Activated CD4-positive, alpha-beta T cell treated with anti-CD3 and anti-CD28 coated beads for 24 hours (primary cell): ENCODE measurements around the gene PCNX3.

Experiments used
- DNase-seq, 2 donors: peaks; one replicate each; pipeline ENCODE4 v3.0.0-alpha.2; 2020; ENCODE audit warnings: low read depth in 2 of 2

The PCNX3 gene

GRCh38 chr11:65639623-65640482, 24.3 kb downstream of the PCNX3 start:
- DNase-seq: no peak

DNA sequence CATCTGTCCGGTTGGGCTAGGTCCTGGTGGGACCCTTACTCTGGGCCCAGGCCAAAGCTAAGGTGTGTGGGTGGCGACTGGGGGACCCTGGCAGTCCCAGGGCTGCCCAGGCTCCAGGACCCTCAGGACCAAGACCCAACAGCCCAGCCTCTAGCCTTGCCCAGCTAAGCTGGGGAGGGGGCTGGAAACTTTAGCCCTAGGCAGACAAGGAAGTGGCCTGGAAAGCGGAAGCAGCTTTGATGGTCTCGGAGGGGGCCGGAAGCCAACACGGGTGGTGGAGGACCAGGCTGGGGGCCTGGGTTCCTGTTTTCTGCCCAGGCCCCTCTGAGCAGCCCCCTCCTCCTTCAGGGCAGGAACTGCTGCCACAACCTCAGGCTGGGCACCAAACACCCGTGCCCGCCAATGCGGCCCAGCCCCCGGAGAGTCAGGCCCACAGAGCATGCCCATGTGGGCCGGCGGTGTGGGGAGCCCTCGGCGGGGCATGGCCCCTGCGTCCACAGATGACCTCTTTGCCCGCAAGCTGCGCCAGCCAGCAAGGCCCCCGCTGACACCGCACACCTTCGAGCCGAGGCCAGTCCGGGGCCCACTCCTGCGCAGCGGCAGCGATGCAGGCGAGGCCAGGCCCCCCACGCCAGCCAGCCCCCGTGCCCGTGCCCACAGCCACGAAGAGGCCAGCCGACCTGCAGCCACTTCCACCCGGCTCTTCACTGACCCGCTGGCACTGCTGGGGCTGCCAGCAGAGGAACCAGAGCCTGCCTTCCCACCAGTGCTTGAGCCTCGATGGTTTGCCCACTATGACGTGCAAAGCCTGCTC, 25.1 kb downstream of the PCNX3 start:
- DNase-seq: no peak

DNA sequence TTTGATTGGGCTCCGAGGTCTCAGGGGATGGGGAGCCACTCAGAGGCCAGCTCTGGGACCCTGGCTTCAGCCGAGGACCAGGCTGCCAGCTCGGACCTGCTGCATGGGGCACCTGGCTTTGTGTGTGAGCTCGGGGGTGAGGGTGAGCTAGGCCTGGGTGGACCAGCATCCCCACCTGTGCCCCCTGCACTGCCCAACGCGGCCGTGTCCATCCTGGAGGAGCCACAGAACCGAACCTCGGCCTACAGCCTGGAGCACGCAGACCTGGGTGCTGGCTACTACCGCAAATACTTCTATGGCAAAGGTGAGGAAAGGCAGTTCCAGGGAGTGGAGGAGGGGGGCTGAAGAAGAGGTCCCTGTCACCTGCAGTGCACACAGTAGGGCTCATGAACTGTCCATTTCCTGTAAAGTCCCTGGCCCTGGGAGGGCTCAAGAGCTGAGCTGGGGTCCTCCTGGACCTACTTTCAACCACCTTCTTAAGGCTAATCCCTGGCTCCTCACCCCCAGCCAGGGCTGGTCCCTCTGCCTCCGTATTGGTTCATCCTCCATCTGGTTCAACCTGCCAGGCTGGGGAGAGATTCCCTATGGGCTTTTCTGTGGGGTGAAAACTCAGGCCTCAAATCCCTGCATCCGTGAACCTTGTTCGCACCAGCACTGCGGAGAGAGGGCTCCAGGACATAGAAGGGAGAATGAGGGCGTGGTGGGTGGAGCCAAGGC, 25.9 kb downstream of the PCNX3 start:
- no peak for DNase-seq

GRCh38 chr11:65642014-65642671, 26.6 kb downstream of the PCNX3 start:
- DNase-seq: no peak

GRCh38 chr11:65643971-65644370, 28.4 kb downstream of the PCNX3 start:
- no peak for DNase-seq

DNA sequence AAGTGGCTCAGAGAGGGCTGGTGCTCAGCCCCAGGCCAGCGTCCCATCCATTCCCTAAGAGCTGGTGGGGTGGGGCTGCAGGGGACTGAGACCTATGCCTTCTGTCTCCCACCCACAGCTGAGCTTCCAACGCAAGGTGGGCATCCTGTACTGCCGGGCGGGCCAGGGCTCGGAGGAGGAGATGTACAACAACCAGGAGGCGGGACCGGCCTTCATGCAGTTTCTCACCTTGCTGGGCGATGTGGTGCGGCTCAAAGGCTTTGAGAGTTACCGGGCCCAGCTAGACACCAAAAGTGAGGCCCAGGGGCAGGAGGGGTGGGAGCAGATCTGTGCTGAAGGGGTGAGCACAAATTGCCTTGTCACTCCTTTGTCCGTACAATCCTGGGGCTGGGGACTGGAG, 29.3 kb downstream of the PCNX3 start:
- DNase-seq: no peak

DNA sequence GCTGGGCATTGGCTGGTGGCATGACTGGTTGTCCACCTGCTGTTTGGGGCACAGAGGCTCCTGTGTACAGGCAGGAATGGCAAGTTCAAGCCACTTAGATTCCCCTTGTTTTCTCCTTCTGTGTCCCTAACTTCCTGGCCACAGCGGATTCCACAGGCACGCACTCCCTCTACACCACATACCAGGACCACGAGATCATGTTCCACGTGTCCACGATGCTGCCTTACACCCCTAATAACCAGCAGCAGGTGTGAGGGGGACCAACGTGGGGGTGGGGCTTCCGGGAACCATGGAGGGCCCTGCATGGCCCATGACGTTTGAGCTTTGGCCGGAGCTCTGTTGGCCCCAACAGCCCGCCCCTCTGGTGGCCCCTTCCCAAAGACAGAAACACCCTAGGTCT, 30.1 kb downstream of the PCNX3 start:
- no peak for DNase-seq

DNA sequence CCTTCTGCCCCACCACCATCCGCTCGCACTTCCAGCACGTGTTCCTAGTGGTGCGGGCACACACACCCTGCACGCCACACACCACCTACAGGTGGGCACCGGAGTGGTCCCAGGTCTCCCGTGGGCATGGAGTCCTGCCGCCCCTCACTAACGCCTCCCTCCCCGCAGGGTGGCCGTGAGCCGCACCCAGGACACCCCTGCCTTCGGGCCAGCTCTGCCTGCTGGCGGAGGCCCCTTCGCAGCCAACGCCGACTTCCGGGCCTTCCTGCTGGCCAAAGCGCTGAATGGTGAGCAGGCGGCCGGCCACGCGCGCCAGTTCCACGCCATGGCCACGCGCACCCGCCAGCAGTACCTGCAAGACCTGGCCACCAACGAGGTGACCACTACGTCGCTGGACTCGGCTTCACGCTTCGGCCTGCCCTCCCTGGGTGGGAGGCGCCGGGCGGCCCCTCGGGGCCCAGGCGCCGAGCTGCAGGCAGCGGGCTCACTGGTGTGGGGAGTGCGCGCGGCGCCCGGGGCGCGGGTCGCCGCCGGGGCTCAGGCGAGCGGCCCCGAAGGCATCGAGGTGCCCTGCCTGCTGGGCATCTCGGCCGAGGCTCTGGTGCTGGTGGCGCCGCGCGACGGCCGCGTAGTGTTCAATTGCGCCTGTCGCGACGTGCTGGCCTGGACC, 30.8 kb downstream of the PCNX3 start:
- DNase-seq: no peak

DNA sequence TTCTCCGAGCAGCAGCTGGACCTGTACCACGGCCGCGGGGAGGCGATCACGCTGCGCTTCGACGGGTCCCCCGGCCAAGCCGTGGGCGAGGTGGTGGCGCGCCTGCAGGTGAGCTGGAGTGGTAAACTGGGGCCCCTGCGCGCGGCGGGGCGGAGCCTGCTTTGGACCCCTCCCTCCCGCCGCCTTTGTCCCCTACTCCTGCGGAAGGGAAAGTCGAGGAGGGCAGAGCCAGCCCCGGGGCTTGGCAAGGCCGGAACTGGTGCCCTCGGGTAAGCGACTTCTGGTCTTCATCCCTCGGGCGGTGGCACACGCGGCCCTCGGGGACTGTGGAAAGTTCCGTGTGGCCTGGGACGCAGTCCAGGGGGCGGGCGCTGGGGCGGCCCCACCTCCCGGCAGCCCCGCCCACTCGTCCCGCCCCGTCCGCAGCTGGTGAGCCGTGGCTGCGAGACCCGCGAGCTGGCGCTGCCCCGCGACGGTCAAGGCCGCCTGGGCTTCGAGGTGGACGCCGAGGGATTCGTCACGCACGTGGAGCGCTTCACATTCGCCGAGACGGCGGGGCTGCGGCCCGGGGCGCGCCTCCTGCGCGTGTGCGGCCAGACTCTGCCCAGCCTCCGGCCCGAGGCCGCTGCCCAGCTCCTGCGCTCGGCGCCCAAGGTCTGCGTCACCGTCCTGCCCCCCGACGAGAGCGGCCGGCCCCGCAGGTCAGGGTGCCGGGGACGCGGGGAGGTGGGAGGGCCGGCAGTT, 31.6 kb downstream of the PCNX3 start:
- DNase-seq: no peak

- no peak for DNase-seq
Observed at GRCh38 chr11:65648997-65649493, 33.5 kb downstream of the PCNX3 start.

DNA sequence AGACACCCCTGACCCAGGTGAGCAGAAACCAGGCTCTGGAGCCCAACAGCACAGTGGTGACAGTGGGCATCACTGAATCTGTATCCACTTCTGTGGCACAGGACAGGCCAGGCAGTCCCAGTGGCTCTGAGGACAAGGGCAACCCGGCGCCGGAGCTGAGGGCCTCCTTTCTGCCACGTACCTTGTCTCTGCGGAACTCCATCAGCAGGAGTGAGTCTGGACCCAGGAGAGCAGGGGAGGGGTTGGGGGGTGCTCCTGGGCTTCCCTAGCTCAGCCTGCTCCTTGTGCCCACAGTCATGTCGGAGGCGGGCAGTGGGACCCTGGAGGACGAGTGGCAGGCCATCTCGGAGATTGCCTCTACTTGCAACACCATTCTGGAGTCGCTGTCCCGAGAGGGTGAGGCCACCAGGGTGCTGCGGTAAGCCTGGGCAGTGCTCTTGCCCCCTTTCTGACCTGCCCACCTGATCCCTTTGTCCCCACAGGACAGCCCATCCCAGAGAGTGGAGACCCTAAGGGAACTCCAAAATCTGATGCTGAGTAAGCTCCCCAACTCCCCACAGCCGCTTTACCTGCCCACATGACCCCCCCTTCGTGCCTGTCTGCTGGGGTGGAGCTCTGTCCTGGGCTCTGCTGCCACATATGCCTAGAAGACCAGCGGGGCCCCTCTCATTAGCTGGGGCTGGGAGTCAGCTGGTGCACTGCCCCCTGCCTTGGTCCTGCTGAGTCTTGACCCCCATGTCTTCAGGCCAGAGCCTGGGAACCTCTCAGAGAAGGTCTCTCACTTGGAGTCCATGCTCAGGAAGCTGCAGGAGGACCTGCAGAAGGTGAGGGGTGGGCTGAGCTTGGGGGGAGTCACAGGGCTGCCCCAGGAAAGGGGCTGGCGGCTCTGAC, 34.3 kb downstream of the PCNX3 start:
- DNase-seq: no peak

GRCh38 chr11:65650547-65651338, 35.2 kb downstream of the PCNX3 start:
- DNase-seq: no peak

- no peak for DNase-seq
Observed at GRCh38 chr11:65651339-65651588, 35.7 kb downstream of the PCNX3 start.

GRCh38 chr11:65651589-65652510, 36.3 kb downstream of the PCNX3 start:
- DNase-seq: no peak

DNA sequence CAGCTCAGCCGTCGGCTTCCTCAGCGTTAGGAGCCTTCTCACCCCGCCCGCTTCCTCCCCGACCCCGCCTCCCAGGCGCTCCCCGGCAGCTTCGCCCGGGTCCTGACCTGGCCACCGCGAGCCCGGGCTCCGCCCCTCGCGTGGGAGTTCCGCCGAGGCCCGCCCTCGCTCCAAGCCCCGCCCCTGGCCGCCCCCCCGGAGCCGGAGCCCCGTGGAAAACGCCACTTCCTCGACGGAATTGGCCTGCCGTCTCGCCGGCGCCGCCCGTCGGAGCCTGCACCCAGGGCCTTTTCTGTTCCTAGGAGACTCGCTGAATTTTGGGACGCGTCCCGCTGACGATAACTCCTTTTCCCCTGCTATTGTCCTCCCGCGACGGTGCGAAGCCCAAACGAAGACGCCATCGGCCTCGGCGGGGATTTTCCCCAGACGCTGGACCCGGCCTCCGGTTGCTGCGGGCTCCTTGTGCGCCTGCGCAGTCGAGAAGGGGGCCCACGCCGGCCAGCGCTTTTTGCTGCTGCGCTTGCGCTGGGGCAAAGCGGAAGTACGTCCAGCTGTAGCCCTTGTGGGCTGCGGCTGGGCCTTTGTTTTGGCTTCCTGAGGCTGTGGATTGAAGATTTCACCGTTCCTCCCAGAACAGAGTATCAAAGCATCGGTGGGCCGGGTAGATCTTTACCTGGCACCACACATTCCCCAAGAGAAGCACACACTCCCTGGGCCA, 37.1 kb downstream of the PCNX3 start:
- peak; percentile 91 to 95 for DNase-seq

DNA sequence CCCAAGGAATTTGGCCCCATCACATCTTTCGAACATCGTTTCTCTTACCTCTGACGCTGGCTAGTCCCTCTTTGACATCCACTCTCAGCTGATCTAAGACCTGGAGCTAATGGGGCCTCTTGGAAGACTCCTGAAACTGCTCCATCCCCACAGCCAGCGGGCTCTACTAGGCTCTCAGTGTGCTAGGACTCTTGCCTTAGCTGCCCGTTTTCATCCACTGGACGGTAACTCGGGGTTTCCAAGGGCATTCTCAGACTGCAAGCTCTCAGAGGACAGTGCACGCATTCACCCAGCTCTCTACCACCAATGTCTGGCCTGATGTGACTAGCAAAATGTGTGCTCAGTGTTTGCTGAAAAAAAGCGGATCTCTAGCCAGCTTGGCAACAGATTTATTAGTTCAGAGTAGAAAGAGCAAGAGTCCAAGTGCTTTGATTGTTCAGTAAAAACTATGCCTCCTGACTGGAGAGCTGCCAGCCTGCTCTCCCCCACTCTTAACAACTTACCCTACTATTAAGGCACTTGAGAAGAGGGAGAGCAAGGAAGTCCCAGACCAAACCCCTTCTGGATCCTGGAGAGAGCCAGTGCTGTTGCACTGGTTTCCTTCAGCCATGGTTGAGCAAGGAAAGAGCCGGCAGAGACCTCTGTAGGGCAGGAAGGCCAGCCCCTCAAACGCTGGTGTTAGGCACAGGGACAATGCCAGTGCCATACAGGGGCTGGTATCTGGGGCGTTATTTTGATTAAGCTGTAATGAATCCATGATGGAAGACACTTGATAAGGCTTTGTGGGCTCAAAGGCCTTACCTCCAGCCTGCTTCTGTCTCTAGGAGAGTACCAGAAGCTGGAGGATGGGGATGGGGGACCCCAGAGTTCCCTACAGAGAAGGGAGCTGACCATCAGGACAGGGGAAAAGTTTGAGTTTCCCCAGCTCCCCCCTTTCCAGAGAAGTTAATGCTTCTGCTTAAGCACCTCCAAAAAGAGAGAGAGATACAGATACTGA, 38.0 kb downstream of the PCNX3 start:
- no peak for DNase-seq
